GM12878 (cell line): ENCODE data around the gene CAPN9. TPM values are rescaled to one million over a fixed set of nuclear protein-coding genes. Genes with fewer than 3 reads are reported as not detected.

Experiments used
- ATAC-seq: fragments of 200-7000 bp; cut with Tn5 transposase; 3 replicates; pipeline ENCODE4 v1.9.1; 2020; ENCODE audit warnings: mild to moderate bottlenecking, moderate library complexity
- BruUV-seq: library from RNA; stranded (reverse); fragments of 400-500 nt; replicated peaks from 2 replicates; lab custom pipeline; 2021; lab: Mats Ljungman, UMichigan
- CTCF ChIA-PET: fragments of 300-600 bp; sonication (Branson Sonifier 250); formaldehyde crosslinking; extraction: SDS; loops from one replicate; lab custom pipeline; 2021; ENCODE audit warnings: inconsistent platforms; lab: Yijun Ruan, JAX
- POLR2A ChIA-PET: fragments of 350-600 bp; formaldehyde crosslinking; extraction: SDS; loops from one replicate; lab custom pipeline; 2021; ENCODE audit warnings: inconsistent platforms; lab: Charles Lee
- RAD21 ChIA-PET: fragments of 300-600 bp; sonication (Branson Sonifier 250); formaldehyde crosslinking; loops from one replicate; lab custom pipeline; 2023; ENCODE audit warnings: antibody characterized with exemption; ENCODE audit not compliant: unreplicated experiment; lab: Charles Lee
- SMC1A ChIA-PET: fragments of 300-600 bp; sonication (Branson Sonifier 250); formaldehyde crosslinking; loops from one replicate; lab custom pipeline; 2023; ENCODE audit not compliant: unreplicated experiment, uncharacterized antibody; lab: Charles Lee
- DNase-seq: peaks from one replicate; pipeline ENCODE4 v3.0.0-alpha.2; 2011; ENCODE audit warnings: low read depth, low spot score
- FAIRE-seq: peaks from 3 replicates; lab custom pipeline; 2011; peaks lifted over from hg19 to GRCh38; lab: Jason Lieb, UNC
- H2AFZ ChIP-seq: 2 replicates; pipeline ENCODE4 v1.6.0; 2011; ENCODE audit warnings: low read depth, low read length, control low read depth; ENCODE audit not compliant: control insufficient read depth
- H3K27ac ChIP-seq: 2 replicates; pipeline ENCODE4 v1.5.1; 2011; ENCODE audit warnings: control low read depth; ENCODE audit not compliant: control insufficient read depth, insufficient read depth
- H3K27me3 ChIP-seq, 2 experiments: replicated peaks in 1 of 2; 2 replicates each; pipeline versions ENCODE4 v1.6.0 to v1.6.1; 2011; ENCODE audit warnings: low read length in 1 of 2; ENCODE audit not compliant: control insufficient read depth in 2 of 2, insufficient read depth in 2 of 2
- H3K36me3 ChIP-seq, 2 experiments: 2 replicates each; pipeline ENCODE4 v1.5.1; 2011; ENCODE audit warnings: low read length in 1 of 2; ENCODE audit not compliant: control insufficient read depth in 2 of 2, insufficient read depth in 2 of 2
- H3K4me1 ChIP-seq: 2 replicates; pipeline ENCODE4 v1.6.1; 2011; ENCODE audit warnings: mild to moderate bottlenecking, low read length, moderate library complexity, mixed read lengths; ENCODE audit not compliant: control insufficient read depth, insufficient read depth
- H3K4me2 ChIP-seq: 2 replicates; pipeline ENCODE4 v1.6.0; 2011; ENCODE audit warnings: control low read depth; ENCODE audit not compliant: control insufficient read depth, insufficient read depth
- H3K4me3 ChIP-seq: fragments of 200-600 bp; sonication (generic); 2 replicates; pipeline ENCODE4 v1.5.1; 2016
- H3K79me2 ChIP-seq: 2 replicates; pipeline ENCODE4 v1.6.0; 2011; ENCODE audit warnings: low read length; ENCODE audit not compliant: control insufficient read depth, insufficient read depth
- H3K9ac ChIP-seq: 2 replicates; pipeline ENCODE4 v1.8.0; 2011; ENCODE audit warnings: low read length, control low read depth, mixed read lengths; ENCODE audit not compliant: control insufficient read depth, insufficient read depth
- H3K9me3 ChIP-seq: replicated peaks from 3 replicates; pipeline ENCODE4 v1.5.1; 2011; ENCODE audit warnings: mild to moderate bottlenecking, low read length; ENCODE audit not compliant: control insufficient read depth, insufficient read depth
- H4K20me1 ChIP-seq: 2 replicates; pipeline ENCODE4 v1.6.0; 2011; ENCODE audit not compliant: control insufficient read depth, insufficient read depth
- BACH1 ChIP-seq: fragments of 450-650 bp; IDR thresholded peaks from 2 replicates; pipeline ENCODE4 v1.6.1; 2017; ENCODE audit warnings: mild to moderate bottlenecking, borderline replicate concordance
- BHLHE40 ChIP-seq, 2 experiments: fragments of 450-650 bp in 1 of 2; IDR thresholded peaks; 2 replicates each; pipeline ENCODE4 v1.6.1; 2011 to 2017; ENCODE audit warnings: low read depth in 2 of 2, borderline replicate concordance in 1 of 2, improper control_type of control experiment in 1 of 2, low read length in 1 of 2, mild to moderate bottlenecking in 1 of 2
- ESRRA ChIP-seq: IDR thresholded peaks from 2 replicates; pipeline ENCODE4 v1.6.1; 2012; ENCODE audit warnings: mild to moderate bottlenecking, low read length, improper control_type of control experiment
- HDAC2 ChIP-seq: fragments of 200-600 bp; sonication (generic); IDR thresholded peaks from 2 replicates; pipeline ENCODE4 v1.6.1; 2017
- IKZF2 ChIP-seq, 2 experiments: fragments of 450-650 bp; IDR thresholded peaks; 2 replicates each; pipeline ENCODE4 v1.6.1; 2017; ENCODE audit warnings: mild to moderate bottlenecking in 2 of 2, moderate library complexity in 2 of 2
- NR2C2 ChIP-seq: IDR thresholded peaks from 2 replicates; pipeline ENCODE4 v1.6.1; 2011; ENCODE audit warnings: borderline replicate concordance, low read depth; ENCODE audit not compliant: control insufficient read depth, insufficient read length
- SMAD5 ChIP-seq: IDR thresholded peaks from 2 replicates; pipeline ENCODE4 v1.6.1; 2016; ENCODE audit warnings: antibody characterized with exemption, low read depth
- YY1 ChIP-seq: IDR thresholded peaks from 2 replicates; pipeline ENCODE4 v1.6.1; 2011; ENCODE audit warnings: low read depth, mild to moderate bottlenecking, low read length
- ZNF24 ChIP-seq: fragments of 450-650 bp; IDR thresholded peaks from 2 replicates; pipeline ENCODE4 v1.6.1; 2017; ENCODE audit warnings: antibody characterized with exemption, mild to moderate bottlenecking
- WGBS: methylation state at CpG from one replicate; pipeline ENCODE4 v1.1.6; 2016; ENCODE audit warnings: low lambda C conversion rate; ENCODE audit not compliant: insufficient replicate concordance, insufficient coverage; ENCODE audit errors: missing lambda C conversion rate; 5-methylcytosine and 5-hydroxymethylcytosine counted together
- in situ Hi-C: fragments of 300-500 bp; cut with MboI; formaldehyde crosslinking; loops from 9 replicates; pipeline ENCODE4 v1.14.3; 2018; ENCODE audit warnings: mixed read lengths
- intact Hi-C: fragments of 100-400 bp; cut with micrococcal nuclease; formaldehyde crosslinking; loops from one replicate; pipeline ENCODE4 v1.14.2; 2022; ENCODE audit not compliant: unreplicated experiment
- polyA plus RNA-seq, 11 experiments: library from polyadenylated mRNA; depleted of rRNA in 4 of 11; unstranded in 6 of 11; stranded (reverse) in 5 of 11; fragments of >200 nt; fragmentation: Nextera tagmentation in 4 of 11; fragmentation: Illumina TruSeq in 1 of 11; extraction: Ambion mirVana in 4 of 11; extraction: Trizol in 1 of 11; gene quantifications; 1 replicate in 1 of 11; 2 replicates in 10 of 11; pipeline versions ENCODE4 v1.2.1 to v1.2.3, GENCODE V29; 2011 to 2016; ENCODE audit warnings: inconsistent platforms in 2 of 11, missing spikeins in 2 of 11, low read depth in 1 of 11
- total RNA-seq, 4 experiments: library from RNA; depleted of rRNA in 3 of 4; stranded (reverse); fragments of >200 nt in 3 of 4; fragmentation: Illumina TruSeq in 1 of 4; extraction: Trizol in 1 of 4; gene quantifications; 2 replicates each; pipeline versions ENCODE4 v1.2.1 to v1.2.3, GENCODE V29; 2013 to 2021
- TF ChIP-seq, protein P1 (sequence below): fragments of 450-650 bp; IDR thresholded peaks from 2 replicates; pipeline ENCODE4 v1.6.1; 2017; ENCODE audit warnings: borderline replicate concordance
- TF ChIP-seq, protein P2 (sequence below): IDR thresholded peaks from 2 replicates; pipeline ENCODE4 v1.6.1; 2012; ENCODE audit warnings: low read depth, low read length, improper control_type of control experiment
- TF ChIP-seq, protein P3 (sequence below): IDR thresholded peaks from 2 replicates; pipeline ENCODE4 v1.6.1; 2012; ENCODE audit warnings: low read depth, low read length, improper control_type of control experiment
- TF ChIP-seq, protein P4 (sequence below): fragments of 450-650 bp; IDR thresholded peaks from 2 replicates; pipeline ENCODE4 v1.6.1; 2016; ENCODE audit warnings: mild to moderate bottlenecking, moderate library complexity, borderline replicate concordance

CAPN9 gene
- total and polyA plus RNA-seq, 10 of the 15 experiments (the other 5 are each of a cell fraction or from before 2014, with no cell fraction given), result not detected

DNA sequence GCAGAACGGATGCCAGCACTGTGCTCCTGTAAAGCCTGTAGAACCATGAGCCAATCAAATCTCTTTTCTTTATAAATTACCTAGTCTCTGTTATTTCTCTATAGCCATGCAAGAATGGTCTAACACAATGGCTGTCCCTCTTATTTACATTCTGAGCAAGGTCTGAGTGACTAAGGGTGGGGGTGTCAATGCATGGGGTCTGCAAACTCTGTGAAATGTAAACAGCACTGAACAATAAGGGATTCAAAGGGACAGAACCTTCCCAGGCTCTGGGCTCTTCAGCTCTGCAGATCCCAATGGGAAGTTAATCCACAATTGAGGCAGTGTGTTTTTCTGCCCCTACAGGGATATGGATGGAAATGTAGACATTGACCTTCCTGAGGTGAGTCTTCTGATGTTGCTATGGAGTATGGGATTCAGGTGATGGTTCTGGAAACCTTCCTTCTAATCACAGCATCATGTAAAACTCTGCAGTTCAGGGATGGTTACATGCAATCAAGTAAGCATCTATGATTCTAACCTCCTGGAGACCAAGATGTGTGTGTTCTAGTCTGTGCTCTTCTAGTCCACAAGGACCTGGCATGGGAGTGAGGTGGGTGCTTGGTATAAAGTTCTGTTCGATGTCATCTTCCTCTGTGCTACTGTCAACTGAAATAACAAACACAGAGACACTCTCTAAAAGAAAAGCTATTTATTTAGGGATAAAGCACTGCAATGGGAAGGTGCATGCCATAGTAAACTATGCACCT is 38.6 kb downstream of the CAPN9 start (continued):
- no peak for TF ChIP-seq BHLHE40 (IDR thresholded peaks at IDR 0.05; ENCODE audit: borderline replicate concordance in 1 of 2, low read depth in 2 of 2, low read length in 1 of 2)
- no peak for TF ChIP-seq ZNF24
- TF ChIP-seq, protein P1, sequence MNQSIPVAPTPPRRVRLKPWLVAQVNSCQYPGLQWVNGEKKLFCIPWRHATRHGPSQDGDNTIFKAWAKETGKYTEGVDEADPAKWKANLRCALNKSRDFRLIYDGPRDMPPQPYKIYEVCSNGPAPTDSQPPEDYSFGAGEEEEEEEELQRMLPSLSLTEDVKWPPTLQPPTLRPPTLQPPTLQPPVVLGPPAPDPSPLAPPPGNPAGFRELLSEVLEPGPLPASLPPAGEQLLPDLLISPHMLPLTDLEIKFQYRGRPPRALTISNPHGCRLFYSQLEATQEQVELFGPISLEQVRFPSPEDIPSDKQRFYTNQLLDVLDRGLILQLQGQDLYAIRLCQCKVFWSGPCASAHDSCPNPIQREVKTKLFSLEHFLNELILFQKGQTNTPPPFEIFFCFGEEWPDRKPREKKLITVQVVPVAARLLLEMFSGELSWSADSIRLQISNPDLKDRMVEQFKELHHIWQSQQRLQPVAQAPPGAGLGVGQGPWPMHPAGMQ, result no peak
- no peak for TF ChIP-seq NR2C2
- no peak for TF ChIP-seq IKZF2 (IDR thresholded peaks at IDR 0.05)
- TF ChIP-seq, protein P2, sequence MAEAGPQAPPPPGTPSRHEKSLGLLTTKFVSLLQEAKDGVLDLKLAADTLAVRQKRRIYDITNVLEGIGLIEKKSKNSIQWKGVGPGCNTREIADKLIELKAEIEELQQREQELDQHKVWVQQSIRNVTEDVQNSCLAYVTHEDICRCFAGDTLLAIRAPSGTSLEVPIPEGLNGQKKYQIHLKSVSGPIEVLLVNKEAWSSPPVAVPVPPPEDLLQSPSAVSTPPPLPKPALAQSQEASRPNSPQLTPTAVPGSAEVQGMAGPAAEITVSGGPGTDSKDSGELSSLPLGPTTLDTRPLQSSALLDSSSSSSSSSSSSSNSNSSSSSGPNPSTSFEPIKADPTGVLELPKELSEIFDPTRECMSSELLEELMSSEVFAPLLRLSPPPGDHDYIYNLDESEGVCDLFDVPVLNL, result no peak

DNA sequence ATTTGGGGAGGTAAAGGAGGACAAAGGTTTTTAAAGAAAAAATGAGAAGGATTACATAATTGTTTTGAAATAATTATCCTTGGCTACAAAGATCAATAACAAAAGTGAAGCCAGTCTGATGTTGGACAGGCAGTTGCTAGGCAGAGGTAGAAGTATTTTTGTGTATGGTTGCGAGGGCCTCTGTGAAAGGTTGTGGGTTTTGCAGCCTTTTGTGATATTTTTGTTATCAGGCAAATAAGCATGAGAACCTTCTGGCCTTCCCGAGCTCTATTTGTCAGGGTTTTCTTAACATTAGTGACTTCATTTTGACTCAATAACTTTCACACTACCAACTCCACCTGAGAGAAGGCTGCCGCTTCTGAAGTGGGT is 39.2 kb downstream of the CAPN9 start:
- Histone ChIP-seq H3K9me3 (no peaks in the 10 kb centered on the region), H3K4me3 (no peak overlapping the region), H3K27me3 (no peaks in the 10 kb centered on the region), H3K4me1 (no peaks in the 10 kb centered on the region; the same call in 1 of the 2 replicates), H2AFZ (no peak overlapping the region), H3K27ac (no peak overlapping the region), H3K36me3 (no peaks in the 10 kb centered on the region), H3K4me2 (no peak overlapping the region), H3K9ac (no peak overlapping the region), H4K20me1 (no peaks in the 10 kb centered on the region), H3K79me2 (no peaks in the 10 kb centered on the region)
- no TSS peak for BruUV-seq
- intact Hi-C loops (no loop called here), in situ Hi-C loops (no loop called here)
- ATAC-seq, result no peak
- no peak for FAIRE-seq
- TF ChIP-seq ZNF24 (no peak), BHLHE40 (IDR thresholded peaks at IDR 0.05; ENCODE audit: borderline replicate concordance in 1 of 2, low read depth in 2 of 2, low read length in 1 of 2) (no peak), HDAC2 (no peak), ESRRA (no peak), BACH1 (no peak), SMAD5 (no peak), YY1 (no peak)
- TF ChIP-seq, protein P3, sequence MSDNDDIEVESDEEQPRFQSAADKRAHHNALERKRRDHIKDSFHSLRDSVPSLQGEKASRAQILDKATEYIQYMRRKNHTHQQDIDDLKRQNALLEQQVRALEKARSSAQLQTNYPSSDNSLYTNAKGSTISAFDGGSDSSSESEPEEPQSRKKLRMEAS, result no peak
- TF ChIP-seq, protein P4, sequence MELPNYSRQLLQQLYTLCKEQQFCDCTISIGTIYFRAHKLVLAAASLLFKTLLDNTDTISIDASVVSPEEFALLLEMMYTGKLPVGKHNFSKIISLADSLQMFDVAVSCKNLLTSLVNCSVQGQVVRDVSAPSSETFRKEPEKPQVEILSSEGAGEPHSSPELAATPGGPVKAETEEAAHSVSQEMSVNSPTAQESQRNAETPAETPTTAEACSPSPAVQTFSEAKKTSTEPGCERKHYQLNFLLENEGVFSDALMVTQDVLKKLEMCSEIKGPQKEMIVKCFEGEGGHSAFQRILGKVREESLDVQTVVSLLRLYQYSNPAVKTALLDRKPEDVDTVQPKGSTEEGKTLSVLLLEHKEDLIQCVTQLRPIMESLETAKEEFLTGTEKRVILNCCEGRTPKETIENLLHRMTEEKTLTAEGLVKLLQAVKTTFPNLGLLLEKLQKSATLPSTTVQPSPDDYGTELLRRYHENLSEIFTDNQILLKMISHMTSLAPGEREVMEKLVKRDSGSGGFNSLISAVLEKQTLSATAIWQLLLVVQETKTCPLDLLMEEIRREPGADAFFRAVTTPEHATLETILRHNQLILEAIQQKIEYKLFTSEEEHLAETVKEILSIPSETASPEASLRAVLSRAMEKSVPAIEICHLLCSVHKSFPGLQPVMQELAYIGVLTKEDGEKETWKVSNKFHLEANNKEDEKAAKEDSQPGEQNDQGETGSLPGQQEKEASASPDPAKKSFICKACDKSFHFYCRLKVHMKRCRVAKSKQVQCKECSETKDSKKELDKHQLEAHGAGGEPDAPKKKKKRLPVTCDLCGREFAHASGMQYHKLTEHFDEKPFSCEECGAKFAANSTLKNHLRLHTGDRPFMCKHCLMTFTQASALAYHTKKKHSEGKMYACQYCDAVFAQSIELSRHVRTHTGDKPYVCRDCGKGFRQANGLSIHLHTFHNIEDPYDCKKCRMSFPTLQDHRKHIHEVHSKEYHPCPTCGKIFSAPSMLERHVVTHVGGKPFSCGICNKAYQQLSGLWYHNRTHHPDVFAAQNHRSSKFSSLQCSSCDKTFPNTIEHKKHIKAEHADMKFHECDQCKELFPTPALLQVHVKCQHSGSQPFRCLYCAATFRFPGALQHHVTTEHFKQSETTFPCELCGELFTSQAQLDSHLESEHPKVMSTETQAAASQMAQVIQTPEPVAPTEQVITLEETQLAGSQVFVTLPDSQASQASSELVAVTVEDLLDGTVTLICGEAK, result no peak
- ChIA-PET RAD21 (interaction anchor here (0.8 kb wide), 1 partner anchor 24 kb away, joined by 3 read pairs; no protein-coding TSS in a partner anchor), CTCF (interaction anchor here (2.0 kb wide), 1 partner anchor 11 kb away, joined by 5 read pairs; no protein-coding TSS in a partner anchor), SMC1A (no interaction called here), POLR2A (no interaction called here)
- WGBS, result 16% methylated on average over 3 of the region's 3 CpGs
- no peak for DNase-seq
